ENCODE results near the gene NBEA. TPM values are rescaled to one million over a fixed set of nuclear protein-coding genes. Genes with fewer than 3 reads are reported as not detected.

NBEA gene
- total and polyA plus RNA-seq, 2 experiments from 2014 or later: 9.1 to 29.1 TPM

- TF ChIP-seq CTCF (conservative IDR thresholded peaks at IDR 0.05; ENCODE audit: low read depth in 2 of 2): no peak
- TF ChIP-seq ZNF114 (CRISPR knock-in tag; IDR thresholded peaks at IDR 0.05): no peak
- TF ChIP-seq STAT1 (IDR thresholded peaks at IDR 0.05; ENCODE audit: unreplicated experiment): no peak
- TF ChIP-seq ZNF331 (CRISPR knock-in tag; IDR thresholded peaks at IDR 0.05; ENCODE audit: low read depth): no peak
These were observed 286.5 kb downstream of the NBEA start (continued) for GRCh38 chr13:35228536-35228935.

- H3K4me1 Mint-ChIP-seq: peaks cover 10% of the 10 kb centered on the region; the same call in 2 of the 3 replicates
- Histone ChIP-seq H3K27ac (ENCODE audit: low read depth) (no peak overlapping the region), H3K9me2 (ENCODE audit: insufficient read depth) (no peaks in the 10 kb centered on the region), H3K36me3 (ENCODE audit: insufficient read depth) (no peaks in the 10 kb centered on the region), H2AFZ (no peak overlapping the region), H4K20me1 (replicated peaks; ENCODE audit: insufficient read depth) (no peaks in the 10 kb centered on the region), H3K79me2 (replicated peaks; ENCODE audit: insufficient read depth) (no peaks in the 10 kb centered on the region), H3K4me1 (ENCODE audit: insufficient read depth) (no peaks in the 10 kb centered on the region; the same call in 1 of the 2 replicates), H3K4me3 (no peak overlapping the region), H3K4me2 (no peak overlapping the region), H3K27me3 (ENCODE audit: insufficient read depth) (no peaks in the 10 kb centered on the region), H3F3A (replicated peaks; ENCODE audit: low read depth) (no peaks in the 10 kb centered on the region)
- ATAC-seq: no peak
- no peak overlapping the region for H3K27ac Mint-ChIP-seq
- TF ChIP-seq ETS1 (IDR thresholded peaks at IDR 0.05): no peak
- no peak for TF ChIP-seq POLR2AphosphoS5 (IDR thresholded peaks at IDR 0.05; ENCODE audit: low read depth)
- TF ChIP-seq NANOG (IDR thresholded peaks at IDR 0.05; ENCODE audit: borderline replicate concordance): no peak
- TF ChIP-seq EZH2 (IDR thresholded peaks at IDR 0.05; ENCODE audit: low read depth, unreplicated experiment): no peak
- no peak for TF ChIP-seq ZNF114 (CRISPR knock-in tag; IDR thresholded peaks at IDR 0.05)
- no peak for TF ChIP-seq ZNF331 (CRISPR knock-in tag; IDR thresholded peaks at IDR 0.05; ENCODE audit: low read depth)
- H3K27me3 Mint-ChIP-seq (ENCODE audit: insufficient read depth, low read depth, poor library complexity): no peaks in the 10 kb centered on the region
- DNase-seq (ENCODE audit: low spot score): no peak
- H3K4me3 Mint-ChIP-seq: no peak overlapping the region
- H3K9me3 Mint-ChIP-seq: no peaks in the 10 kb centered on the region
- H3K36me3 Mint-ChIP-seq (ENCODE audit: low read depth): peaks cover 8% of the 10 kb centered on the region; the same call in 2 of the 3 replicates
These were observed 289.4 kb downstream of the NBEA start for GRCh38 chr13:35231426-35231825.

- no peaks in the 10 kb centered on the region for H3K36me3 ChIP-seq (ENCODE audit: insufficient read depth)
- H3K4me3 Mint-ChIP-seq: no peak overlapping the region
- H3K9me2 ChIP-seq (ENCODE audit: insufficient read depth): no peaks in the 10 kb centered on the region
- H3K27me3 Mint-ChIP-seq (ENCODE audit: insufficient read depth, low read depth, poor library complexity): no peaks in the 10 kb centered on the region
- no peak for TF ChIP-seq CTCF (conservative IDR thresholded peaks at IDR 0.05; ENCODE audit: low read depth in 2 of 2)
- no peak for TF ChIP-seq NANOG (IDR thresholded peaks at IDR 0.05; ENCODE audit: borderline replicate concordance)
- TF ChIP-seq REST (IDR thresholded peaks at IDR 0.05; ENCODE audit: unreplicated experiment): no peak
- no peak for TF ChIP-seq EZH2phosphoT487 (IDR thresholded peaks at IDR 0.05; ENCODE audit: unreplicated experiment)
- TF ChIP-seq ETS1 (IDR thresholded peaks at IDR 0.05): no peak
- no peak for TF ChIP-seq EZH2 (IDR thresholded peaks at IDR 0.05; ENCODE audit: low read depth, unreplicated experiment)
- no peak for TF ChIP-seq POLR2AphosphoS5 (IDR thresholded peaks at IDR 0.05; ENCODE audit: low read depth)
- DNase-seq (ENCODE audit: low spot score) (no peak), ATAC-seq (no peak)
- H3K27ac Mint-ChIP-seq: peak overlapping the region; percentile 7; the same call in 1 of the 2 replicates
- H2AFZ ChIP-seq: no peak overlapping the region
- no peaks in the 10 kb centered on the region for H3F3A ChIP-seq (replicated peaks; ENCODE audit: low read depth)
- H3K4me1 ChIP-seq (ENCODE audit: insufficient read depth): peaks cover 5% of the 10 kb centered on the region; the same call in 1 of the 2 replicates
- H4K20me1 ChIP-seq (replicated peaks; ENCODE audit: insufficient read depth): no peaks in the 10 kb centered on the region
- no peaks in the 10 kb centered on the region for H3K79me2 ChIP-seq (replicated peaks; ENCODE audit: insufficient read depth)
- no peaks in the 10 kb centered on the region for H3K9me3 Mint-ChIP-seq
- no peak overlapping the region for H3K4me3 ChIP-seq
- H3K27me3 ChIP-seq (ENCODE audit: insufficient read depth): no peaks in the 10 kb centered on the region
- no peak overlapping the region for H3K4me2 ChIP-seq
- peaks cover 10% of the 10 kb centered on the region for H3K36me3 Mint-ChIP-seq (ENCODE audit: low read depth)
- peaks cover 16% of the 10 kb centered on the region for H3K4me1 Mint-ChIP-seq
- no peak overlapping the region; the same call in 1 of the 2 replicates for H3K27ac ChIP-seq (ENCODE audit: low read depth)
These were observed 296.2 kb downstream of the NBEA start for GRCh38 chr13:35238274-35238673.

All from GM23338 (cell line).